SK-N-MC (cell line): ENCODE results near the gene SKAP2.

ENCODE experiments used
- EZH2 ChIP-seq: fragments of 200-600 bp; sonication (generic); IDR thresholded peaks from one replicate; pipeline ENCODE4 v1.6.1; 2017; ENCODE audit warnings: antibody characterized with exemption
- FOXP2 ChIP-seq: optimal IDR thresholded peaks from 2 replicates; pipeline ENCODE3; 2011; ENCODE audit warnings: mild to moderate bottlenecking, moderate library complexity; ENCODE audit not compliant: insufficient read depth; ENCODE audit errors: extremely low read length, control extremely low read depth
- POLR2AphosphoS5 ChIP-seq: IDR thresholded peaks from 2 replicates; pipeline ENCODE4 v1.6.1; 2012; ENCODE audit warnings: mild to moderate bottlenecking, low read depth, low read length, borderline replicate concordance

GRCh38 chr7:26670841-26671240 lies 193.5 kb downstream of the SKAP2 start:
- no peak for TF ChIP-seq EZH2
- TF ChIP-seq POLR2AphosphoS5: no peak
- no peak for TF ChIP-seq FOXP2
